K562 (cell line): ENCODE results near the gene HPS4. TPM values are rescaled to one million over a fixed set of nuclear protein-coding genes. Genes with fewer than 3 reads are reported as not detected.
A peak's percentile ranks its signal among the peaks of the same experiment; 100 is the strongest.

Experiments
- ATAC-seq: fragments of 200-7000 bp; cut with Tn5 transposase; 3 replicates; pipeline ENCODE4 v1.9.1; 2020; ENCODE audit warnings: moderate library complexity
- BruUV-seq: library from RNA; stranded (reverse); fragments of 400-500 nt; replicated peaks from 2 replicates; lab custom pipeline; 2021; lab: Mats Ljungman, UMichigan
- CTCF ChIA-PET: fragments of 300-600 bp; formaldehyde crosslinking; extraction: SDS; loops from one replicate; lab custom pipeline; 2021; ENCODE audit warnings: low intra/inter-chr PET ratio; lab: Yijun Ruan, JAX
- POLR2A ChIA-PET: fragments of 300-600, 350-650 bp; sonication (Branson Sonifier 250); formaldehyde crosslinking; extraction: SDS; loops from one replicate; lab custom pipeline; 2021; ENCODE audit warnings: antibody characterized with exemption, inconsistent platforms; lab: Yijun Ruan, JAX
- DNase-seq, 4 experiments: peaks; one replicate each; pipeline versions ENCODE4 v3.0.0 to v3.0.0-alpha.2; 2011 to 2018; ENCODE audit warnings: low spot score in 3 of 4, mixed read lengths in 3 of 4; ENCODE audit errors: extremely low read depth in 1 of 4
- FAIRE-seq: peaks from 2 replicates; lab custom pipeline; 2011; peaks lifted over from hg19 to GRCh38; lab: Jason Lieb, UNC
- H2AFZ ChIP-seq: 2 replicates; pipeline ENCODE4 v1.6.0; 2011; ENCODE audit warnings: low read depth, low read length, control low read depth, inconsistent platforms
- H3K27ac ChIP-seq: fragments of 200-600 bp; 3 replicates; pipeline ENCODE4 v1.8.0; 2011; ENCODE audit warnings: low read depth, mild to moderate bottlenecking, control low read depth, inconsistent platforms, low read length, moderate library complexity, mixed read lengths; ENCODE audit errors: extremely low read depth
- H3K27me3 ChIP-seq, 2 experiments: fragments of 300-600 bp in 1 of 2; 2 replicates in 1 of 2; 3 replicates in 1 of 2; pipeline versions ENCODE4 v1.6.0 to v1.8.0; 2011; ENCODE audit warnings: inconsistent platforms in 2 of 2, low read length in 2 of 2, mild to moderate bottlenecking in 1 of 2, mixed read lengths in 1 of 2, moderate library complexity in 1 of 2; ENCODE audit not compliant: control insufficient read depth in 2 of 2, insufficient read depth in 2 of 2
- H3K36me3 ChIP-seq: fragments of 300-600 bp; 3 replicates; pipeline ENCODE4 v1.8.0; 2011; ENCODE audit warnings: mild to moderate bottlenecking, low read length, inconsistent platforms; ENCODE audit not compliant: control insufficient read depth, insufficient read depth
- H3K4me1 ChIP-seq, 2 experiments: fragments of 200-600 bp in 1 of 2; replicated peaks in 1 of 2; 2 replicates in 1 of 2; 3 replicates in 1 of 2; pipeline versions ENCODE4 v1.5.1 to v1.8.0; 2011; ENCODE audit warnings: inconsistent platforms in 2 of 2, low read length in 2 of 2, mild to moderate bottlenecking in 1 of 2, mixed read lengths in 1 of 2, moderate library complexity in 1 of 2; ENCODE audit not compliant: control insufficient read depth in 2 of 2, insufficient read depth in 2 of 2
- H3K4me2 ChIP-seq: 2 replicates; pipeline ENCODE4 v1.6.1; 2011; ENCODE audit warnings: low read length, control low read depth, inconsistent platforms, mixed read lengths; ENCODE audit not compliant: insufficient read depth
- H3K4me3 ChIP-seq: fragments of 200-600 bp; sonication (generic), shearing (Covaris generic); 2 replicates; pipeline ENCODE4 v1.5.1; 2016; ENCODE audit warnings: control low read depth, inconsistent platforms
- H3K79me2 ChIP-seq: fragments of 200-600 bp; 3 replicates; pipeline ENCODE4 v1.8.0; 2011; ENCODE audit warnings: low read length, inconsistent platforms; ENCODE audit not compliant: control insufficient read depth, insufficient read depth
- H3K9ac ChIP-seq, 2 experiments: 2 replicates each; pipeline versions ENCODE4 v1.6.0 to v1.6.1; 2011; ENCODE audit warnings: low read depth in 2 of 2, low read length in 2 of 2, control low read depth in 1 of 2, inconsistent platforms in 1 of 2, mild to moderate bottlenecking in 1 of 2, mixed read lengths in 1 of 2; ENCODE audit not compliant: insufficient read depth in 1 of 2
- H3K9me1 ChIP-seq: one replicate; pipeline ENCODE4 v1.6.0; 2011; ENCODE audit warnings: inconsistent platforms, mild to moderate bottlenecking, low read length, moderate library complexity; ENCODE audit not compliant: control insufficient read depth, insufficient read depth
- H3K9me3 ChIP-seq: replicated peaks from 2 replicates; pipeline ENCODE4 v1.5.1; 2011; ENCODE audit warnings: low read depth, low read length, inconsistent platforms; ENCODE audit not compliant: control insufficient read depth, insufficient read depth
- H4K20me1 ChIP-seq: replicated peaks from 2 replicates; pipeline ENCODE4 v1.6.1; 2011; ENCODE audit warnings: low read length, inconsistent platforms, mixed read lengths; ENCODE audit not compliant: control insufficient read depth, insufficient read depth
- MTA3 ChIP-seq: fragments of 450-650 bp; formaldehyde crosslinking; IDR thresholded peaks from 2 replicates; pipeline ENCODE4 v1.6.1; 2017; ENCODE audit warnings: mild to moderate bottlenecking, borderline replicate concordance
- MXD1 ChIP-seq: fragments of 250-450 bp; sonication (Bioruptor Pico); IDR thresholded peaks from 2 replicates; pipeline ENCODE4 v1.8.0; 2021; ENCODE audit warnings: borderline replicate concordance, mild to moderate bottlenecking, moderate library complexity; ENCODE audit not compliant: poor library complexity, severe bottlenecking
- OTX1 ChIP-seq: fragments of 450-650 bp; formaldehyde crosslinking; IDR thresholded peaks from 2 replicates; pipeline ENCODE4 v1.4.0; 2022; ENCODE audit warnings: mild to moderate bottlenecking
- WGBS: fragments of 100-300 bp; shearing (Covaris generic); methylation state at CpG from one replicate; pipeline ENCODE4 v1.1.6; 2016; ENCODE audit warnings: low coverage, mixed read lengths; ENCODE audit not compliant: insufficient coverage; ENCODE audit errors: missing lambda C conversion rate; 5-methylcytosine and 5-hydroxymethylcytosine counted together
- in situ Hi-C: fragments of 300-500 bp; cut with MboI; formaldehyde crosslinking; loops from 4 replicates; pipeline ENCODE4 v1.15.0; 2018; ENCODE audit warnings: inconsistent platforms, mixed read lengths
- intact Hi-C: fragments of 100-400 bp; cut with micrococcal nuclease; formaldehyde crosslinking; loops from 2 replicates; pipeline ENCODE4 v1.14.2; 2022
- polyA plus RNA-seq, 8 experiments: library from polyadenylated mRNA; depleted of rRNA in 4 of 8; stranded (reverse) in 5 of 8; unstranded in 3 of 8; fragments of >200 nt; fragmentation: Nextera tagmentation in 2 of 8; fragmentation: Illumina TruSeq in 1 of 8; extraction: Ambion mirVana in 2 of 8; extraction: Trizol in 1 of 8; gene quantifications; 2 replicates each; pipeline versions ENCODE4 v1.2.1 to v1.2.3, GENCODE V29; 2011 to 2014; ENCODE audit warnings: inconsistent platforms in 1 of 8, missing spikeins in 1 of 8
- total RNA-seq, 7 experiments: library from RNA; depleted of rRNA in 6 of 7; stranded (reverse); fragments of >200 nt in 6 of 7; fragmentation: Illumina TruSeq in 2 of 7; extraction: Trizol in 2 of 7; gene quantifications; 2 replicates each; pipeline versions ENCODE4 v1.2.1 to v1.2.3, GENCODE V29; 2011 to 2021; ENCODE audit warnings: low replicate concordance in 1 of 7

HPS4 gene
- total and polyA plus RNA-seq, 9 of the 15 experiments (the other 6 are each of a cell fraction or from before 2014, with no cell fraction given): 12.8 to 29.2 (median 25.3) TPM

GRCh38 chr22:26429458-26430286 lies 53.9 kb downstream of the HPS4 start:
- no peaks in the 10 kb centered on the region for H3K79me2 ChIP-seq
- no peaks in the 10 kb centered on the region for H3K9me3 ChIP-seq
- peaks cover 2 to 6% of the 10 kb centered on the region in 2 experiments; a peak in 3 of 5 replicates for H3K27me3 ChIP-seq
- no peaks in the 10 kb centered on the region for H3K36me3 ChIP-seq
- in situ Hi-C loops: no loop called here
- ATAC-seq: no peak
- POLR2A ChIA-PET: interaction anchor here (1.0 to 1.2 kb wide), 3 partner anchors 10 to 31 kb away, joined by 3 to 4 read pairs (median 3); no protein-coding TSS in a partner anchor
- WGBS: 16% methylated on average over 14 of the region's 50 CpGs
- BruUV-seq: no TSS peak
- peak in 2 of 4 experiments; percentile 24 to 36 for DNase-seq
- no peaks in the 10 kb centered on the region for H3K9me1 ChIP-seq
- peak overlapping the region; percentile 37 for H3K4me2 ChIP-seq
- H3K4me1 ChIP-seq: peaks cover 0 to 27% of the 10 kb centered on the region in 2 experiments; a peak in 2 of 5 replicates
- H3K27ac ChIP-seq: no peak overlapping the region
- H3K4me3 ChIP-seq: peak overlapping the region; percentile 34
- CTCF ChIA-PET: no interaction called here
- no peaks in the 10 kb centered on the region for H4K20me1 ChIP-seq
- no peak for TF ChIP-seq MTA3
- TF ChIP-seq MXD1 (CRISPR knock-in tag): no peak
- TF ChIP-seq OTX1 (CRISPR knock-in tag): peak; percentile 16; the same call in 1 of the 2 replicates
- FAIRE-seq: no peak
- intact Hi-C loops: no loop called here
- no peak overlapping the region for H2AFZ ChIP-seq
- H3K9ac ChIP-seq: peak overlapping the region in 1 of 2 experiments; percentile 58; a peak in 2 of 4 replicates
